HG03095 (cell line): ENCODE data around the gene KIAA1958.
A peak's percentile ranks its signal among the peaks of the same experiment; 100 is the strongest.

Source experiments
- ATAC-seq: cut with Tn5 transposase; IDR thresholded peaks from one replicate; pipeline ENCODE4 v1.9.1; 2021; ENCODE audit warnings: moderate library complexity; ENCODE audit not compliant: unreplicated experiment

Gene KIAA1958

GRCh38 chr9:112486221-112487007 is at the start of gene KIAA1958:
Gene KIAA1958, plus strand, starts transcription at chr9:112486827. Its CDS starts 87,254 bp downstream, at chr9:112574081.
- peak; percentile 88 for ATAC-seq

GRCh38 chr9:112437406-112437805 is 49.2 kb upstream of the KIAA1958 start:
- ATAC-seq: no peak

GRCh38 chr9:112439171-112439570 is 47.5 kb upstream of the KIAA1958 start:
- ATAC-seq: no peak

- ATAC-seq: no peak
Observed at GRCh38 chr9:112439825-112440224, 46.8 kb upstream of the KIAA1958 start.

GRCh38 chr9:112443200-112443599 is 43.4 kb upstream of the KIAA1958 start:
- ATAC-seq: no peak

- ATAC-seq: no peak
Observed at GRCh38 chr9:112443636-112444035, 43.0 kb upstream of the KIAA1958 start.

GRCh38 chr9:112445196-112445595 is 41.4 kb upstream of the KIAA1958 start:
- ATAC-seq: no peak

- no peak for ATAC-seq
Observed at GRCh38 chr9:112446080-112446479, 40.5 kb upstream of the KIAA1958 start.

- ATAC-seq: no peak
Observed at GRCh38 chr9:112446526-112446925, 40.1 kb upstream of the KIAA1958 start.

GRCh38 chr9:112447283-112447761 is 39.3 kb upstream of the KIAA1958 start:
- ATAC-seq: no peak

GRCh38 chr9:112462855-112463254 is 23.8 kb upstream of the KIAA1958 start:
- ATAC-seq: no peak

GRCh38 chr9:112465352-112465751 is 21.3 kb upstream of the KIAA1958 start:
- no peak for ATAC-seq

GRCh38 chr9:112472996-112473395 is 13.6 kb upstream of the KIAA1958 start:
- ATAC-seq: no peak

- ATAC-seq: no peak
Observed at GRCh38 chr9:112473986-112474385, 12.6 kb upstream of the KIAA1958 start.

- no peak for ATAC-seq
Observed at GRCh38 chr9:112475318-112475717, 11.3 kb upstream of the KIAA1958 start.

GRCh38 chr9:112477330-112477729 is 9.3 kb upstream of the KIAA1958 start:
- no peak for ATAC-seq

GRCh38 chr9:112479221-112479620 is 7.4 kb upstream of the KIAA1958 start:
- no peak for ATAC-seq

GRCh38 chr9:112484607-112485006 is 2.0 kb upstream of the KIAA1958 start:
- no peak for ATAC-seq

- ATAC-seq: no peak
Observed at GRCh38 chr9:112485574-112485973, 1.1 kb upstream of the KIAA1958 start.

GRCh38 chr9:112487008-112487798 is 576 bp downstream of the KIAA1958 start:
- peak; percentile 28 for ATAC-seq

GRCh38 chr9:112487799-112488340 is 1.2 kb downstream of the KIAA1958 start:
- ATAC-seq: no peak
